A549 (cell line): ENCODE results near the gene CHPF2. TPM values are rescaled to one million over a fixed set of nuclear protein-coding genes. Genes with fewer than 3 reads are reported as not detected.

Source experiments
- ATAC-seq, 2 experiments: fragments of 200-7000 bp in 1 of 2; fragments of >200 bp in 1 of 2; cut with Nextera tagmentation in 1 of 2; cut with Tn5 transposase in 1 of 2; 3 replicates each; pipeline versions ENCODE4 v1.8.0 to v1.9.1; 2018 to 2020; ENCODE audit warnings: mild to moderate bottlenecking in 1 of 2, moderate library complexity in 1 of 2
- CTCF ChIA-PET: fragments of 300-600 bp; sonication (Branson Sonifier 250); formaldehyde crosslinking; extraction: SDS; loops from one replicate; lab custom pipeline; 2021; ENCODE audit warnings: antibody characterized with exemption, inconsistent platforms; lab: Yijun Ruan, JAX
- POLR2A ChIA-PET: fragments of 350-600 bp; formaldehyde crosslinking; extraction: SDS; loops from one replicate; lab custom pipeline; 2021; ENCODE audit warnings: antibody characterized with exemption, inconsistent platforms; lab: Yijun Ruan, JAX
- DNase-seq, 2 experiments: peaks; one replicate each; pipeline versions ENCODE4 v3.0.0 to v3.0.0-alpha.2; 2011 to 2016; ENCODE audit warnings: low read depth in 1 of 2, low spot score in 1 of 2
- FAIRE-seq: peaks from 2 replicates; lab custom pipeline; 2011; peaks lifted over from hg19 to GRCh38; lab: Jason Lieb, UNC
- H3K27ac ChIP-seq, 2 experiments: fragments of >200 bp; sonication (Bioruptor Twin); formaldehyde crosslinking; 3 replicates each; pipeline ENCODE4 v1.5.1; 2016 to 2017
- H3K4me1 ChIP-seq: fragments of >200 bp; sonication (Bioruptor Twin); formaldehyde crosslinking; 3 replicates; pipeline ENCODE4 v1.6.1; 2016
- H3K4me2 ChIP-seq: fragments of >200 bp; sonication (Bioruptor Twin); formaldehyde crosslinking; 3 replicates; pipeline ENCODE4 v1.6.1; 2016
- H3K4me3 ChIP-seq: fragments of >200 bp; sonication (Bioruptor Twin); formaldehyde crosslinking; 3 replicates; pipeline ENCODE4 v1.5.1; 2016
- H3K9me3 ChIP-seq: fragments of >200 bp; sonication (Bioruptor Twin); formaldehyde crosslinking; 3 replicates; pipeline ENCODE4 v1.6.1; 2016
- BCL3 ChIP-seq: fragments of >200 bp; sonication (Bioruptor Twin); formaldehyde crosslinking; IDR thresholded peaks from 3 replicates; pipeline ENCODE4 v1.6.1; 2016
- BHLHE40 ChIP-seq: IDR thresholded peaks from 2 replicates; pipeline ENCODE4 v1.6.1; 2012; ENCODE audit warnings: low read depth, low read length, inconsistent platforms
- CBX8 ChIP-seq: fragments of 200-600 bp; sonication (generic); IDR thresholded peaks from 2 replicates; pipeline ENCODE4 v1.6.1; 2016
- CHD4 ChIP-seq: fragments of 200-600 bp; sonication (generic); IDR thresholded peaks from 2 replicates; pipeline ENCODE4 v1.6.1; 2016; ENCODE audit warnings: antibody characterized with exemption, mild to moderate bottlenecking, borderline replicate concordance
- EHMT2 ChIP-seq: fragments of 200-600 bp; sonication (generic); IDR thresholded peaks from 2 replicates; pipeline ENCODE4 v1.6.1; 2016; ENCODE audit warnings: antibody characterized with exemption, low read depth, mild to moderate bottlenecking, moderate library complexity
- EP300 ChIP-seq, 2 experiments: fragments of >200 bp; sonication (Bioruptor Twin); formaldehyde crosslinking; IDR thresholded peaks; 2 replicates in 1 of 2; 3 replicates in 1 of 2; pipeline ENCODE4 v1.6.1; 2016 to 2017
- ESRRA ChIP-seq: fragments of 150-350 bp; IDR thresholded peaks from 2 replicates; pipeline ENCODE4 v1.6.1; 2014; ENCODE audit warnings: mild to moderate bottlenecking, low read length, borderline replicate concordance
- FOSL2 ChIP-seq, 2 experiments: fragments of 450-650 bp in 1 of 2; fragments of >200 bp in 1 of 2; sonication (Bioruptor Twin) in 1 of 2; formaldehyde crosslinking; IDR thresholded peaks; 2 replicates each; pipeline versions ENCODE4 v1.5.0 to v1.6.1; 2016 to 2020; ENCODE audit warnings: mild to moderate bottlenecking in 1 of 2, moderate library complexity in 1 of 2
- FOXS1 ChIP-seq: fragments of 250-450 bp; sonication (Bioruptor Pico); IDR thresholded peaks from 2 replicates; pipeline ENCODE4 v1.5.0; 2020; ENCODE audit warnings: mild to moderate bottlenecking, moderate library complexity
- HES2 ChIP-seq: fragments of >200 bp; sonication (Bioruptor Twin); formaldehyde crosslinking; IDR thresholded peaks from 2 replicates; pipeline ENCODE4 v1.6.1; 2016
- HEYL ChIP-seq: fragments of 250-450 bp; sonication (Bioruptor Pico); IDR thresholded peaks from 2 replicates; pipeline ENCODE4 v1.8.0; 2021; ENCODE audit warnings: mild to moderate bottlenecking, moderate library complexity
- HOXB13 ChIP-seq: fragments of 250-450 bp; sonication (Bioruptor Pico); IDR thresholded peaks from 2 replicates; pipeline ENCODE4 v1.5.0; 2020; ENCODE audit warnings: low read depth, mild to moderate bottlenecking, moderate library complexity
- HOXB5 ChIP-seq: fragments of 250-450 bp; sonication (Bioruptor Pico); IDR thresholded peaks from 2 replicates; pipeline ENCODE4 v1.5.0; 2020; ENCODE audit warnings: mild to moderate bottlenecking, moderate library complexity
- JUNB ChIP-seq: fragments of >200 bp; sonication (Bioruptor Twin); formaldehyde crosslinking; IDR thresholded peaks from 2 replicates; pipeline ENCODE4 v1.6.1; 2016
- NFE2L2 ChIP-seq: fragments of 150-350 bp; conservative IDR thresholded peaks from 2 replicates; pipeline ENCODE4 v1.6.1; 2014; ENCODE audit warnings: low read length
- NR3C1 ChIP-seq: fragments of >200 bp; sonication (Bioruptor Twin); formaldehyde crosslinking; IDR thresholded peaks from 3 replicates; pipeline ENCODE4 v1.6.1; 2017
- PBX3 ChIP-seq: IDR thresholded peaks from 2 replicates; pipeline ENCODE4 v1.6.1; 2012
- POLR2A ChIP-seq: IDR thresholded peaks from 2 replicates; pipeline ENCODE4 v1.6.1; 2012; ENCODE audit warnings: mild to moderate bottlenecking, low read length
- RAD21 ChIP-seq, 2 experiments: fragments of >200 bp in 1 of 2; sonication (Bioruptor Twin) in 1 of 2; formaldehyde crosslinking in 1 of 2; IDR thresholded peaks in 1 of 2; conservative IDR thresholded peaks in 1 of 2; 2 replicates in 1 of 2; 3 replicates in 1 of 2; pipeline ENCODE4 v1.6.1; 2012 to 2018; ENCODE audit warnings: inconsistent platforms in 1 of 2
- RARB ChIP-seq: fragments of 250-450 bp; sonication (Bioruptor Pico); IDR thresholded peaks from 2 replicates; pipeline ENCODE4 v1.8.0; 2021; ENCODE audit warnings: mild to moderate bottlenecking, moderate library complexity
- REST ChIP-seq: fragments of 200-600 bp; sonication (generic); IDR thresholded peaks from 2 replicates; pipeline ENCODE4 v1.6.1; 2016; ENCODE audit warnings: antibody characterized with exemption, mild to moderate bottlenecking, moderate library complexity
- RFX5 ChIP-seq: fragments of 450-650 bp; IDR thresholded peaks from 2 replicates; pipeline ENCODE4 v1.7.1; 2014; ENCODE audit warnings: antibody characterized with exemption, mild to moderate bottlenecking, moderate library complexity
- RNF2 ChIP-seq: fragments of 200-600 bp; sonication (generic); IDR thresholded peaks from 2 replicates; pipeline ENCODE4 v1.6.1; 2016; ENCODE audit warnings: low read depth, mild to moderate bottlenecking, antibody characterized with exemption, moderate library complexity, borderline replicate concordance
- SREBF2 ChIP-seq: fragments of 450-650 bp; IDR thresholded peaks from 2 replicates; pipeline ENCODE4 v1.6.1; 2014; ENCODE audit warnings: mild to moderate bottlenecking, moderate library complexity
- TFCP2L1 ChIP-seq: fragments of 250-450 bp; sonication (Bioruptor Pico); IDR thresholded peaks from 2 replicates; pipeline ENCODE4 v1.5.0; 2021; ENCODE audit warnings: mild to moderate bottlenecking
- TP53 ChIP-seq: fragments of 250-450 bp; sonication (Bioruptor Pico); IDR thresholded peaks from 2 replicates; pipeline ENCODE4 v1.5.0; 2021; ENCODE audit warnings: mild to moderate bottlenecking, moderate library complexity
- ZC3H11A ChIP-seq: fragments of 450-650 bp; IDR thresholded peaks from 2 replicates; pipeline ENCODE4 v1.6.1; 2014; ENCODE audit warnings: antibody characterized with exemption, mild to moderate bottlenecking
- ZNF302 ChIP-seq: fragments of 250-450 bp; sonication (Bioruptor Pico); IDR thresholded peaks from 2 replicates; pipeline ENCODE4 v1.9.0; 2021; ENCODE audit warnings: inconsistent platforms, mild to moderate bottlenecking, moderate library complexity
- WGBS: methylation state at CpG from one replicate; pipeline ENCODE4 v1.1.6; 2017; ENCODE audit errors: missing lambda C conversion rate; 5-methylcytosine and 5-hydroxymethylcytosine counted together
- polyA plus RNA-seq, 4 experiments: library from polyadenylated mRNA; depleted of rRNA in 3 of 4; stranded (reverse); fragments of >200 nt; fragmentation: RNase III in 1 of 4; extraction: RNeasy Plus Mini Kit Qiagen cat#74134 plus additional on column Dnase treatment in 1 of 4; gene quantifications; 2 replicates in 3 of 4; 3 replicates in 1 of 4; pipeline ENCODE4 v1.2.3, GENCODE V29; 2011 to 2017

The CHPF2 gene
- polyA plus RNA-seq, 2 of the 4 experiments (the other 2 are of a cell fraction): 14.9 to 29.6 TPM

- Histone ChIP-seq H3K27ac (no peak overlapping the region), H3K9me3 (peaks cover 9% of the 10 kb centered on the region; the same call in 1 of the 3 replicates), H3K4me1 (peaks cover 8% of the 10 kb centered on the region; the same call in 2 of the 3 replicates), H3K4me2 (no peak overlapping the region), H3K4me3 (no peak overlapping the region)
- ChIA-PET CTCF (interaction anchor here (1.9 kb wide), 1 partner anchor 24 kb away, joined by 4 read pairs; no protein-coding TSS in a partner anchor), POLR2A (no interaction called here)
- FAIRE-seq (no peak), ATAC-seq (no peak), DNase-seq (no peak)
- WGBS: 86% methylated on average over 12 of the region's 12 CpGs
- TF ChIP-seq RFX5 (no peak), RARB (CRISPR knock-in tag) (no peak), FOXS1 (CRISPR knock-in tag) (no peak), NFE2L2 (no peak), HEYL (CRISPR knock-in tag) (no peak), ZNF302 (no peak), ESRRA (no peak), JUNB (no peak), EP300 (IDR thresholded peaks at IDR 0.05) (no peak), BCL3 (no peak), POLR2A (no peak), RAD21 (conservative IDR thresholded peaks at IDR 0.05 in 1 of 2, IDR thresholded peaks at IDR 0.05 in 1 of 2) (no peak)
Measured at GRCh38 chr7:151278949-151279348, 46.7 kb downstream of the CHPF2 start.

- FAIRE-seq (no peak), ATAC-seq (no peak), DNase-seq (no peak)
- 44% methylated on average over 5 of the region's 5 CpGs for WGBS
- Histone ChIP-seq H3K4me3 (no peak overlapping the region), H3K9me3 (peaks cover 9% of the 10 kb centered on the region; the same call in 1 of the 3 replicates), H3K27ac (no peak overlapping the region), H3K4me2 (no peak overlapping the region), H3K4me1 (peaks cover 8% of the 10 kb centered on the region; the same call in 2 of the 3 replicates)
- TF ChIP-seq HEYL (CRISPR knock-in tag) (no peak), ZC3H11A (no peak), TP53 (CRISPR knock-in tag) (no peak), NR3C1 (no peak), POLR2A (no peak), HOXB13 (no peak), NFE2L2 (no peak), BHLHE40 (no peak), HES2 (no peak), SREBF2 (no peak), ZNF302 (no peak)
- ChIA-PET POLR2A (no interaction called here), CTCF (interaction anchor here (1.0 kb wide), 1 partner anchor 165 kb away, joined by 3 read pairs; no protein-coding TSS in a partner anchor)
Measured at GRCh38 chr7:151279868-151280267, 47.6 kb downstream of the CHPF2 start.

GRCh38 chr7:151280388-151281019, 48.2 kb downstream of the CHPF2 start:
- DNase-seq: no peak
- Histone ChIP-seq H3K9me3 (peaks cover 9% of the 10 kb centered on the region; the same call in 1 of the 3 replicates), H3K4me1 (peaks cover 8% of the 10 kb centered on the region; the same call in 2 of the 3 replicates), H3K4me3 (no peak overlapping the region), H3K27ac (no peak overlapping the region), H3K4me2 (no peak overlapping the region)
- TF ChIP-seq CBX8 (no peak), FOSL2 (IDR thresholded peaks at IDR 0.05) (no peak), FOSL2 (CRISPR knock-in tag; IDR thresholded peaks at IDR 0.05) (no peak), ESRRA (no peak), HES2 (no peak), HOXB13 (no peak), RARB (CRISPR knock-in tag) (no peak), CHD4 (no peak), RNF2 (no peak), TFCP2L1 (no peak), EP300 (IDR thresholded peaks at IDR 0.05) (no peak), RFX5 (no peak), EHMT2 (no peak), REST (no peak), HOXB5 (no peak), PBX3 (no peak)
- WGBS: 65% methylated on average over 9 of the region's 9 CpGs
- FAIRE-seq: no peak
- CTCF ChIA-PET: interaction anchor here (1.0 kb wide), 1 partner anchor 164 kb away, joined by 3 read pairs; no protein-coding TSS in a partner anchor
- ATAC-seq: no peak
- POLR2A ChIA-PET: no interaction called here
